ENCODE measurements around the gene SC5D. TPM values are rescaled to one million over a fixed set of nuclear protein-coding genes. Genes with fewer than 3 reads are reported as not detected.

Gene SC5D
- total RNA-seq, 1 donor from 2014 or later = 55.3 TPM

DNA sequence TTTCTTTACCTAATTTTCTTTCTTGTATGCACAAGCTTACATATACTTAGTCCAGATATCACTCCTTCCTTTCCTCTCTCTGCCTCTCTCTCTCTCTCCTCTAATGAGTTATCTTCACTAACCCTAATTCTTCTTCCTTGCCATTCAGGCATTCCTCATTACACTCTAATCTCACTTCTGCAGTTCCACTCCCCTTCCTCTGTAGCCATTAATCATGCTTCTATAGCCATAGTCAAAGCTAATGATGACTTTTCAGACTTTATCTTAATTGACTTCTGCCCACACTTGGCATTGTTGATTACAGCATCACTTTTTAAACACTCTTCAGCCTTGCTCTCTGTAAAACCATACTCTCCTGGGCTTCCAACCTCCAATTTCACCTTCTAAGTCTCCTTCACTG lies 35.3 kb upstream of the SC5D start:
- TF ChIP-seq, protein P1, sequence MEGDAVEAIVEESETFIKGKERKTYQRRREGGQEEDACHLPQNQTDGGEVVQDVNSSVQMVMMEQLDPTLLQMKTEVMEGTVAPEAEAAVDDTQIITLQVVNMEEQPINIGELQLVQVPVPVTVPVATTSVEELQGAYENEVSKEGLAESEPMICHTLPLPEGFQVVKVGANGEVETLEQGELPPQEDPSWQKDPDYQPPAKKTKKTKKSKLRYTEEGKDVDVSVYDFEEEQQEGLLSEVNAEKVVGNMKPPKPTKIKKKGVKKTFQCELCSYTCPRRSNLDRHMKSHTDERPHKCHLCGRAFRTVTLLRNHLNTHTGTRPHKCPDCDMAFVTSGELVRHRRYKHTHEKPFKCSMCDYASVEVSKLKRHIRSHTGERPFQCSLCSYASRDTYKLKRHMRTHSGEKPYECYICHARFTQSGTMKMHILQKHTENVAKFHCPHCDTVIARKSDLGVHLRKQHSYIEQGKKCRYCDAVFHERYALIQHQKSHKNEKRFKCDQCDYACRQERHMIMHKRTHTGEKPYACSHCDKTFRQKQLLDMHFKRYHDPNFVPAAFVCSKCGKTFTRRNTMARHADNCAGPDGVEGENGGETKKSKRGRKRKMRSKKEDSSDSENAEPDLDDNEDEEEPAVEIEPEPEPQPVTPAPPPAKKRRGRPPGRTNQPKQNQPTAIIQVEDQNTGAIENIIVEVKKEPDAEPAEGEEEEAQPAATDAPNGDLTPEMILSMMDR (IDR thresholded peaks at IDR 0.05; ENCODE audit: insufficient read depth, low read length, severe bottlenecking) = no peak
- DNase-seq (ENCODE audit: low read depth) = no peak
- Histone ChIP-seq H3K36me3 (ENCODE audit: control insufficient read depth, insufficient read depth, low read length) (no peaks in the 10 kb centered on the region), H3K27me3 (ENCODE audit: control insufficient read depth, insufficient read depth, low read length) (no peaks in the 10 kb centered on the region), H3K4me3 (ENCODE audit: low read depth, low read length) (no peak overlapping the region)
- FAIRE-seq = no peak

DNA sequence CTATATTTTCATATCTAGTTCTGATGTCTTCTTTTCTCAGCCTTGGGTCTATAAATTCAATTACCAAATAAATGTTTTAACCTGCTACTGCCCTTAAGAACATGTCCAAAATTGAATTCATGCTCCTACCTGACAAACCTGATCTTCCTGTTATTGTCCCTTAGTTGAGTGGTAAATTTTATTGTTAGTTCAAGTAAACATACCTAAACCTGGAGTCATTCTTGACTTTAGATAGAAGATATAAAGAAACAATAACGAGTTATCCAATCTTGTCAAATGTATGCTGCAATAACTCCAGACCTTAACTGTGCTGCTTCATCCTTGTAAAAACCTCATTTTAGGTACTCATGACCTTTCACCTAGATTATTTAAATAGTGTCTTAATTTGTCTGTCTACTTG lies 34.6 kb upstream of the SC5D start:
- DNase-seq (ENCODE audit: low read depth) = peak; percentile 94

DNA sequence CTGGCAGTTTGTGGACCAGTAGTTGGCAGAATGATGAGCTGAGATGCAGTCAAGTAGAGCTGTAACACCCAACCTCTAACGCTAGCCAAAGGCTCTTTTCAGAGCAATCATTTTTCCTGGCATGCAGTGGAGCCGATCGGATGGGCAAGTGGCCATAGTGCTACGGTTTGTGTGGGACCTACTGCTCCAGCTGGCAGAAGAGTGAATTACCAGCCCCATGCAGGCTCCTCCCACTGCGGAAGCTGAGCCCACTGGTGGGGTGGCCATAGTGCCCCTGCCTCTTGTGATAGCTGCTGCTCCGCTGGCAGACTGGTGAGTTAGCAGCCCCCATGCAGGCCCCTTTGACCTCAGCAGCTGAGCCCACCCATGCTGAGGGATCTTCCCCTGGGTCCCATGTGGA lies 27.0 kb upstream of the SC5D start:
- DNase-seq (ENCODE audit: low read depth) (no peak), FAIRE-seq (no peak)
- no peak overlapping the region for H3K4me3 ChIP-seq (ENCODE audit: low read depth, low read length)
- H3K27me3 ChIP-seq (ENCODE audit: control insufficient read depth, insufficient read depth, low read length) = no peaks in the 10 kb centered on the region
- TF ChIP-seq, protein P1 (IDR thresholded peaks at IDR 0.05; ENCODE audit: insufficient read depth, low read length, severe bottlenecking) = no peak
- H3K36me3 ChIP-seq (ENCODE audit: control insufficient read depth, insufficient read depth, low read length) = no peaks in the 10 kb centered on the region

More for the DNA sequence above, 34.6 kb upstream of the SC5D start:
- TF ChIP-seq, protein P1 (IDR thresholded peaks at IDR 0.05; ENCODE audit: insufficient read depth, low read length, severe bottlenecking) = no peak
- Histone ChIP-seq H3K27me3 (ENCODE audit: control insufficient read depth, insufficient read depth, low read length) (no peaks in the 10 kb centered on the region), H3K36me3 (ENCODE audit: control insufficient read depth, insufficient read depth, low read length) (no peaks in the 10 kb centered on the region), H3K4me3 (ENCODE audit: low read depth, low read length) (no peak overlapping the region)
- FAIRE-seq = no peak

DNA sequence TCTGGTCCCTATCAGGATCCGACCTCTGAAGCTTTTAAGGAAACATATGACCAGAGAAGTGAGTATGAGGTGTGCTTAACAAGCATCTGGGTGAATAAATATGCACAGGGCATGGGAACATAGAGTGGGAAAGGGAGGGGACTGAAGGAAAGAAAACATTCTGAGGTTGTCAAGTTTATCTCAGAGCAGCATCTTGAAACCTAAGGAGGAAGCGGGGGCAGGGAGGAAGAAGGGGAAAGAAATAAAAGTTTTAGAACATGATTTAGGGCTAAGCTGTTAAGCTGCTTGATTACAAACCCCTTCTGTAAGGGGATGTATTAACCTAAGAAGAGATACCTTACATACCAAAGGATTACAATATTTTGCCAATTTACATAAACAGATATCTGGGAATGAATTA lies 24.0 kb upstream of the SC5D start:
- no peaks in the 10 kb centered on the region for H3K27me3 ChIP-seq (ENCODE audit: control insufficient read depth, insufficient read depth, low read length)
- no peak for FAIRE-seq
- TF ChIP-seq, protein P1 (IDR thresholded peaks at IDR 0.05; ENCODE audit: insufficient read depth, low read length, severe bottlenecking) = no peak
- no peak for DNase-seq (ENCODE audit: low read depth)
- H3K4me3 ChIP-seq (ENCODE audit: low read depth, low read length) = no peak overlapping the region
- H3K36me3 ChIP-seq (ENCODE audit: control insufficient read depth, insufficient read depth, low read length) = no peaks in the 10 kb centered on the region

DNA sequence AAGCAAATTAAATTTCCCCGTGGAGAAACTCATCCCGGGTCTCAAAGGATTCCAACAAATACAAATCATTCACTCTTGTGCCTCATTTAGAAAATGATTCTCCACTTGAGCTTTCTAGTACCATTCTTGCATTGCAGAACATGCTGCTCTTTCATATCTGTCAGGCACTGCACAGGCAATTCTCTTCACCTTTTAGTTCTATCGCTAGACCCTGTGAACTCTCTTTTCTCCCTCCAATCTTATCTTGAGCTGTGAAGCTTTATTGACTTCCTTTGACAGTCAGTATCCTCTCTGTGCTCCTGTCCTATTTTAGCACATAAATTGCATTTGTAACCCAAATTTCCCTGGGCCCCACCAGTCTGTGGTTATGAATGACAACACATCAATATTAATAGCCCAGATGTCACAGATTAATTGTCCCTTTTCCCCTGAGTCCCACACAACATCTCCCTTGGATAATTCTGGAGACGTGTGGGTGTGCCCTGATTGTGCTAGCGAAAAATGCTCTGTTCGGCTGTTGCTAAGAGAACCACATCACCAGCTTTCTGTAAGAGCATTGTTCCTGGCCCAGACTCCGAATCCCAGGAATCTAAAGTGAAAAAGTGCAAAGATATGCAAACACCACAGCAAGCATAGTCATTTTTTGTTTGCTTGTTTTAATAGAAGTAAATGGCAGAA lies 22.4 kb upstream of the SC5D start:
- DNase-seq (ENCODE audit: low read depth) (no peak), FAIRE-seq (no peak)
- no peaks in the 10 kb centered on the region for H3K27me3 ChIP-seq (ENCODE audit: control insufficient read depth, insufficient read depth, low read length)
- TF ChIP-seq, protein P1 (IDR thresholded peaks at IDR 0.05; ENCODE audit: insufficient read depth, low read length, severe bottlenecking) = no peak
- no peaks in the 10 kb centered on the region for H3K36me3 ChIP-seq (ENCODE audit: control insufficient read depth, insufficient read depth, low read length)
- no peak overlapping the region for H3K4me3 ChIP-seq (ENCODE audit: low read depth, low read length)
